ENCODE data around the gene ANLN.
"Not testable (repeated sequence)": the region's sequence is repeated elsewhere in the genome, so short reads cannot be mapped to it uniquely, and the experiment has no call there.

The ANLN gene

DNA sequence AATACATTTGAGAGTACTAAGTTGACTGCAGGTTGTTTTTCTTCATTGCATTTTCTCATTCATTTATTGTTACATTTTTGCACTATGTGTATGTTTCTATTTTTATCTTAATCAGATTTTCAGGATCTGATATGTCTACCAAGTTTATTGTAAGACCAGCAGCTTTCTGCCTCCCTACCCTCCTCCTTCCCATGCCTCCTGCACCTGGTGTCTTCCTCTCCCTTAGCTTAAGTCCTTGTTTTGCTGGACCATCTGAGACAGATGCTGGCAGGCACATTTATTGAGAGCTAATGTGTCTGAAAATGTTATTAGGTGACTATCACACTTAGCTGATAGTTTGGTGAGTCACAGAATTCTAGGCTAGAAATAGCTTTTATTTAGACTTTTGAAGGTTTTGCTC lies 79.6 kb downstream of the ANLN start:
- DNase-seq (ENCODE audit: low spot score): no peak

DNA sequence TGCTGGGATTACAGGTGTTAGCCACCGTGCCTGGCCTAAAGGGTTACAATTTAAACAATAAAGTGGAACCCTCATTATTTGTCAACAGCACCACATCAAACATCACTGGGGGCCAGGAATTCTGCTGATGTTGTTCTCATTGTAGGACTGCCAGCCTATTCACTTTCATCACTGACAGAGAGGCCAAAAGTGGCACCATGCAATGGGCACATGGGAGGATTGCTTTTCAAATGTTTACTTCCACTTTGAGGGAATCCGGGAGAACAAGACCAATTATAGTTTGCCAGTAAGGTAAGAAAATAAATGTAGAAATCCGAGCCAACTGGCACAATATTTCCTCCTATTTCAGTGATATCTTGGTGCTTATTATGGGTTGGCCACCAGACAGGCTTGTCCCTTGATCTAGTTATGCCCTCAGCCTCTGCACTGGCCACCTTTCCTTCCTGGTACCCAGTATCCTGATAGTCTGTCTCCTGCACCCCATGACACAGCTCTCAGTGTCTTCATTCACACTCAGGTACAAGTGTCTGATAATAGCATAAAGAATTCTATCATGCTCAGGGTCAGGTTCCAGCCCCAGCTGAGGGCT lies 82.6 kb downstream of the ANLN start:
- no peak for DNase-seq (ENCODE audit: low spot score)

- DNase-seq (ENCODE audit: low spot score): peak; percentile 26
Observed at GRCh38 chr7:36473454-36474282, 84.0 kb downstream of the ANLN start.

DNA sequence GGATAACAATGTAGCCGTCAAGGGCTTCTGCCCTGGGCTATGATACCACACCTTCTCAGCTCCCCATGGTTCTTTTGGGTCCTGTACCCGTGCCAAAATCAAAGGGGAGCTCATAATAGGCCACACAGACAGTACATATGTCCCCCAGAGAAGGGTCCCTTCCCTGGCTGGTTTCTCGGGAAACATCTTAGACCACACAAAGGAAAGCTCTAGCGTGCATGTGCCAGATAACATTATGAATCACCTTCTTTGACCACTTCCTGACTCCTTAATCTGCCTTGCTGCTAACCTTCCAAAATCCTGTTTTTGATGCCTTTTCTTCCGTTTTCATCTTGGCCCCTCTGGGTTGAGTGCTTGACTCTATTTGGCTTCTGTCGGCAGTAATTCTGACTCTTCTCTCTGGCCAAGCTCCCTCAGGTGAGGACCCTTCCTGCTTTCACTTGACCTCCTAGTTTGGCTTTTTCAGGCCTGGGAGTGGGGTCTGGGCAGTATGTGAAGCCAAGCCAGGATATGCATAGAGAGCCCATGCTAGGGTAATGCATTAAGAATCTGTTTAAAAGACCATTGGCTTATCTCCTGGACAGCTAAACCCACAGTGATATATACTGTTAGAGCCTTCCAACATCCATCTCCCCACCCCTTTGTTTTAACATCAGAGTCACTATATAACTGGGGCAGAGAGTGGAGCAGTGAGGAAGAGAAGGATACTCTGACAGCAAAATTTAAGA lies 84.8 kb downstream of the ANLN start:
- DNase-seq (ENCODE audit: low spot score): no peak

GRCh38 chr7:36475011-36475342 lies 85.3 kb downstream of the ANLN start:
- DNase-seq (ENCODE audit: low spot score): no peak

- DNase-seq (ENCODE audit: low spot score): no peak
Observed at GRCh38 chr7:36475381-36475780, 85.7 kb downstream of the ANLN start.

DNA sequence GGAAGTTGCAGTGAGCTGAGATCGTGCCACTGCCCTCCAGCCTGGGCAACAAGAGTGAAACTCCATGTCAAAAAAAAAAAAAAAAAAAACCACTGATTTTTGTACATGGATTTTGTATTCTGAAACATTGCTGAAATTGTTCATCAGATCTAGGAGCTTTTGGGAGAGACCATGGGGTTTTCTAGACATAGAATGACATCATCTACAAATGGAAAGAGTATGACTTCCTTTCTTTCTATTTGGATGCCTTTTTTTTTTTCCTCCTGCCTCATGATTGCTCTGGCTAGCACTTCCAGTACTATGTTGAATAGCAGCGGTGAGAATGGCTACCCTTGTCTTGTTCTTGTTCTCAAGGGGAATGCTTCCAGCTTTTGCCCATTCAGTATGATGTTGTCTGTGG lies 89.1 kb downstream of the ANLN start:
- DNase-seq (ENCODE audit: low spot score): no peak

- DNase-seq (ENCODE audit: low spot score): not testable (repeated sequence)
Observed at GRCh38 chr7:36483853-36484252, 94.2 kb downstream of the ANLN start.

DNA sequence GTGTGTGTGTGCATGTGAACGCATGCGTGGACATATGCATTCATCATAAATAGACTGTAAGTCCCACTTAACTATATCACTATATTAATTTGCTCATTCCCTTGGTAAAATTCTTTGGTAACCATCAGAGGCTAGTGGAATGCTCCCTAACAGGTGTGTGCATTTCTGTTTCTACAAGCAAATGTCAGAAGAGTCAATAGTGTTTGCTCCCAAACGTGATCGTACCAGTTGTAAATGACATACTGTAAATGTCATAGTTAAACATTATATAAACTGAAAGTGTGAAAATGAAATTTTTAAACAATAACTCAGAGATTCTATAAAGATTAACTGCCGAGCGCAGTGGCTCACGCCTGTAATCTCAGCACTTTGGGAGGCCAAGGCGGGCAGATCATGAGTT lies 94.6 kb downstream of the ANLN start:
- no peak for DNase-seq (ENCODE audit: low spot score)

DNA sequence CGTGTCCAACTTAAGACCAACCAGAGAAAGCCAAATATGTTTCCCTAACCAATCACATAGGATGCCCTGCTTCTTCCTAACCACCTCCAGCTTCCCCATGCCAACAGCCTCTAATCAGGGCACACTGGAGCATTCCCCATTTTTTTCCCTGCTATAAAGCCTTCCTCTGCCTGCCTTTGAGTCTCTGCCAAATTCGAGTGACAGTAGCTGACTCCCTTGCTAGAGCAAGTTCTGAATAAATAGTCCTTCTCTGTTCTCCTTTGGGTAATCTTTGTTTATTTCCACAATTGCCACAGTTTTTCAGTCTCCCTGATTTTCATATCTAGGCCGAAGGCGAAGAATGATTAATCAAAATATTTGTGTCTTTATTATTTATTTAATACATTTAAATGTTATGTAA lies 96.7 kb downstream of the ANLN start:
- DNase-seq (ENCODE audit: low spot score): no peak

GRCh38 chr7:36487756-36488336 lies 98.2 kb downstream of the ANLN start:
- peak; percentile 47 for DNase-seq (ENCODE audit: low spot score)

GRCh38 chr7:36488672-36489071 lies 99.0 kb downstream of the ANLN start:
- DNase-seq (ENCODE audit: low spot score): not testable (repeated sequence)

GRCh38 chr7:36490419-36490830 lies 100.8 kb downstream of the ANLN start:
- DNase-seq (ENCODE audit: low spot score): no peak

DNA sequence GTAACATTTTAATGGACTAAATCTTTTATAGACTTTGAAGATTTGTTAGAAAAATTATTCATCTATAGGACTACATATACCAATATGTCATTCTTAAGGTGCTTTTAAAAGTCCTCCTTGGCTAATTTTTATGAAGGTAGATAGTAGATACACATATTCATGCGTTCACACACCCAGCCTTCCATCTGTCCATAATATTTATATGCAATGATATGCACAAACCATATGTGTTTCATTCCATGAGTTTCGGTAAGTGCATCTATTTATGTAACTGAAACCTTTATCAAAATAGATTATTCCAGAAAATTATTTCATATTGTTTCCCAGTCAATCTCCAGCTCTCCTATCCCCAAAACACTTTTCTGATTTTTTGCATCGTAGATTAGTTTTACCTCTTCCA lies 101.7 kb downstream of the ANLN start:
- no peak for DNase-seq (ENCODE audit: low spot score)

DNA sequence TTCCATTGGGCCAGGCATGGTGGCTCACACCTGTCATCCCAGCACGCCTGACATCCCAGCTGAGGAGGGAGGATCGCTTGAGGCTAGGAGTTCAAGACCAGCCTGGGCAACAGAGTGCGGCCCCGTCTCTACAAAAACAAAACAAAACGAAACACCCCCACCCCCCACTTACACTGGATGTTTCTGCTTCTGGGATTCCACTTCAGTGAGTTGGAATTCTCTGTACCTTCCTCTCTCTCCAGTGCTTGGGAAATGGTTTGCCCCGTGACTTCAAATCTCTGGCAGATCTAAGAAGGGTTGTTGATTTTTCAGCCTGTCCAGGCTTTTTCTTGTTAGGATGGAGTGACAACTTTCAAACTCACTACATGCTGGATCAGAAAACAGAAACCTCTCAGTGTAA lies 106.9 kb downstream of the ANLN start:
- DNase-seq (ENCODE audit: low spot score): no peak

DNA sequence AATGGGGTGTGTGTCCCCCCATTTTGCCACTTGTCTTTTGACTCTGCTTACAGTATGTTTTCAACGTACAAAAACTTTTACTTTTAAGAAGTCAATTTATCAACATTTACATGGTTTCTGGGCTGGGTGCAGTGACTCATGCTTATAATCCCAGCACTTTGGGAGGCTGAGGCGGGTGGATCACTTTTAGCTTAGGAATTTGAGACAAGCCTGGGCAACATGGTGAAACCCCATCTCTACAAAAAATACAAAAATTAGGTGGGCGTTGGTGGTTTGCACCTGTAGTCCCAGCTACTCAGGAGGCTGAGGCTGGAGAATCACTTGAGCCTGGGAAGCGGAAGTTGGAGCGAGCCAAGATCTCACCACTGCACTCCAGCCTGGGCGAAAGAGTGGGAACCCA lies 107.5 kb downstream of the ANLN start:
- DNase-seq (ENCODE audit: low spot score): not testable (repeated sequence)

GRCh38 chr7:36497775-36498174 lies 108.1 kb downstream of the ANLN start:
- DNase-seq (ENCODE audit: low spot score): no peak
